ENCODE data around the gene TRMT61A. TPM values are rescaled to one million over a fixed set of nuclear protein-coding genes. Genes with fewer than 3 reads are reported as not detected.

TRMT61A gene
- total RNA-seq, 1 donor from 2014 or later = 17.1 TPM

GRCh38 chr14:103576371-103577024 is 47.5 kb downstream of the TRMT61A start:
- no peak for TF ChIP-seq CTCF (IDR thresholded peaks at IDR 0.05; ENCODE audit: insufficient read depth, low read length, poor library complexity, severe bottlenecking)
- H3K27me3 ChIP-seq (ENCODE audit: control insufficient read depth, insufficient read depth, low read length) = no peaks in the 10 kb centered on the region
- no peak overlapping the region for H3K4me3 ChIP-seq (ENCODE audit: low read depth, low read length)
- DNase-seq (ENCODE audit: low read depth) = peak; percentile 78
- H3K36me3 ChIP-seq (ENCODE audit: control insufficient read depth, insufficient read depth, low read length) = no peaks in the 10 kb centered on the region

- Histone ChIP-seq H3K36me3 (ENCODE audit: control insufficient read depth, insufficient read depth, low read length) (no peaks in the 10 kb centered on the region), H3K27me3 (ENCODE audit: control insufficient read depth, insufficient read depth, low read length) (no peaks in the 10 kb centered on the region), H3K4me3 (ENCODE audit: low read depth, low read length) (no peak overlapping the region)
- no peak for DNase-seq (ENCODE audit: low read depth)
- TF ChIP-seq CTCF (IDR thresholded peaks at IDR 0.05; ENCODE audit: insufficient read depth, low read length, poor library complexity, severe bottlenecking) = no peak
Measured at GRCh38 chr14:103578401-103579075, 49.5 kb downstream of the TRMT61A start.

- Histone ChIP-seq H3K27me3 (ENCODE audit: control insufficient read depth, insufficient read depth, low read length) (no peaks in the 10 kb centered on the region), H3K36me3 (ENCODE audit: control insufficient read depth, insufficient read depth, low read length) (no peaks in the 10 kb centered on the region), H3K4me3 (ENCODE audit: low read depth, low read length) (no peak overlapping the region)
- no peak for TF ChIP-seq CTCF (IDR thresholded peaks at IDR 0.05; ENCODE audit: insufficient read depth, low read length, poor library complexity, severe bottlenecking)
- DNase-seq (ENCODE audit: low read depth) = no peak
Measured at GRCh38 chr14:103581206-103581605, 52.2 kb downstream of the TRMT61A start.

- TF ChIP-seq CTCF (IDR thresholded peaks at IDR 0.05; ENCODE audit: insufficient read depth, low read length, poor library complexity, severe bottlenecking) = no peak
- DNase-seq (ENCODE audit: low read depth) = no peak
- no peaks in the 10 kb centered on the region for H3K36me3 ChIP-seq (ENCODE audit: control insufficient read depth, insufficient read depth, low read length)
- no peaks in the 10 kb centered on the region for H3K27me3 ChIP-seq (ENCODE audit: control insufficient read depth, insufficient read depth, low read length)
- no peak overlapping the region for H3K4me3 ChIP-seq (ENCODE audit: low read depth, low read length)
Measured at GRCh38 chr14:103581954-103582703, 53.1 kb downstream of the TRMT61A start.

- no peak for DNase-seq (ENCODE audit: low read depth)
- H3K27me3 ChIP-seq (ENCODE audit: control insufficient read depth, insufficient read depth, low read length) = no peaks in the 10 kb centered on the region
- no peak overlapping the region for H3K4me3 ChIP-seq (ENCODE audit: low read depth, low read length)
- no peak for TF ChIP-seq CTCF (IDR thresholded peaks at IDR 0.05; ENCODE audit: insufficient read depth, low read length, poor library complexity, severe bottlenecking)
- H3K36me3 ChIP-seq (ENCODE audit: control insufficient read depth, insufficient read depth, low read length) = no peaks in the 10 kb centered on the region
Measured at GRCh38 chr14:103584326-103584915, 55.4 kb downstream of the TRMT61A start.

Other genes with a start within 250 kb of the TRMT61A start
- 216 and 254 TPM in 2 replicates for gene EIF5, start 195.0 kb upstream of the TRMT61A start, total RNA-seq
- 64.4 and 74.1 TPM in 2 replicates for gene MARK3, start 143.8 kb upstream of the TRMT61A start, total RNA-seq
- gene CKB, start 6.4 kb upstream of the TRMT61A start, total RNA-seq = 67.7 and 78.7 TPM in 2 replicates
- gene BAG5, start 33.5 kb downstream of the TRMT61A start, total RNA-seq = 37.9 and 40.8 TPM in 2 replicates
- gene COA8, start 33.8 kb downstream of the TRMT61A start, total RNA-seq = 83.8 and 86.7 TPM in 2 replicates
- gene KLC1, start 100.0 kb downstream of the TRMT61A start, total RNA-seq = 266 and 280 TPM in 2 replicates
- gene XRCC3, start 186.3 kb downstream of the TRMT61A start, total RNA-seq = 10.4 and 12.3 TPM in 2 replicates
- 52.9 and 53.9 TPM in 2 replicates for gene ZFYVE21, start 186.6 kb downstream of the TRMT61A start, total RNA-seq